Hepatocyte (in vitro differentiated cells): ENCODE measurements around the gene LRRC27. TPM values are rescaled to one million over a fixed set of nuclear protein-coding genes. Genes with fewer than 3 reads are reported as not detected.
"Not testable (repeated sequence)": the region's sequence is repeated elsewhere in the genome, so short reads cannot be mapped to it uniquely, and the experiment has no call there.

ENCODE experiments used
- DNase-seq: peaks from one replicate; pipeline ENCODE4 v3.0.0-alpha.2; 2016; ENCODE audit warnings: low spot score
- H2AFZ ChIP-seq: fragments of 200-600 bp; sonication (generic); 2 replicates; pipeline ENCODE4 v1.6.0; 2016; ENCODE audit warnings: antibody characterized with exemption, mild to moderate bottlenecking
- H3K27ac ChIP-seq: fragments of 200-600 bp; sonication (generic); 2 replicates; pipeline ENCODE4 v1.5.1; 2016; ENCODE audit warnings: mild to moderate bottlenecking
- H3K27me3 ChIP-seq: fragments of 200-600 bp; sonication (generic); 2 replicates; pipeline ENCODE4 v1.6.1; 2016
- H3K36me3 ChIP-seq: fragments of 200-600 bp; sonication (generic); replicated peaks from 2 replicates; pipeline ENCODE4 v1.5.1; 2016; ENCODE audit warnings: low read depth; ENCODE audit not compliant: insufficient read depth
- H3K4me1 ChIP-seq: fragments of 200-600 bp; sonication (generic); 2 replicates; pipeline ENCODE4 v1.5.1; 2016; ENCODE audit warnings: mild to moderate bottlenecking, moderate library complexity; ENCODE audit not compliant: insufficient read depth
- H3K4me2 ChIP-seq: fragments of 200-600 bp; sonication (generic); 2 replicates; pipeline ENCODE4 v1.6.0; 2016
- H3K4me3 ChIP-seq: fragments of 200-600 bp; sonication (generic); 2 replicates; pipeline ENCODE4 v1.5.1; 2016; ENCODE audit warnings: mild to moderate bottlenecking
- H3K79me2 ChIP-seq: fragments of 200-600 bp; sonication (generic); 2 replicates; pipeline ENCODE4 v1.6.0; 2017; ENCODE audit warnings: mild to moderate bottlenecking
- H3K9me2 ChIP-seq: fragments of 200-600 bp; sonication (generic); replicated peaks from 2 replicates; pipeline ENCODE4 v1.6.0; 2017; ENCODE audit warnings: mild to moderate bottlenecking; ENCODE audit not compliant: insufficient read depth
- H3K9me3 ChIP-seq: fragments of 200-600 bp; sonication (generic); 2 replicates; pipeline ENCODE4 v1.5.1; 2016; ENCODE audit warnings: low read depth, mild to moderate bottlenecking
- H4K20me1 ChIP-seq: fragments of 200-600 bp; sonication (generic); 2 replicates; pipeline ENCODE4 v1.6.0; 2016; ENCODE audit warnings: mild to moderate bottlenecking; ENCODE audit not compliant: insufficient read depth, poor library complexity, severe bottlenecking
- EZH2 ChIP-seq: fragments of 200-600 bp; sonication (generic); IDR thresholded peaks from 2 replicates; pipeline ENCODE4 v1.6.1; 2016; ENCODE audit warnings: antibody characterized with exemption, mild to moderate bottlenecking, borderline replicate concordance
- EZH2phosphoT487 ChIP-seq: fragments of 200-600 bp; sonication (generic); IDR thresholded peaks from one replicate; pipeline ENCODE4 v1.6.1; 2018; ENCODE audit warnings: antibody characterized with exemption, mild to moderate bottlenecking, low read depth, moderate library complexity; ENCODE audit not compliant: unreplicated experiment, severe bottlenecking
- WGBS: methylation state at CpG from one replicate; pipeline ENCODE4 v1.1.6; 2016; ENCODE audit warnings: low lambda C conversion rate; ENCODE audit errors: missing lambda C conversion rate; 5-methylcytosine and 5-hydroxymethylcytosine counted together
- polyA plus RNA-seq: library from polyadenylated mRNA; unstranded; fragments of >200 nt; fragmentation: Nextera tagmentation; extraction: Ambion mirVana; gene quantifications from 2 replicates; pipeline ENCODE4 v1.2.1, GENCODE V29; 2016
- total RNA-seq: library from RNA; depleted of rRNA; stranded (reverse); fragments of >200 nt; gene quantifications from 2 replicates; pipeline ENCODE4 v1.2.3, GENCODE V29; 2014
- TF ChIP-seq, protein P1 (sequence below): fragments of 200-600 bp; sonication (generic); IDR thresholded peaks from 2 replicates; pipeline ENCODE4 v1.5.1; 2016; ENCODE audit warnings: antibody characterized with exemption, mild to moderate bottlenecking; ENCODE audit not compliant: poor library complexity

LRRC27 gene
- total and polyA plus RNA-seq, 2 experiments from 2014 or later: 7.5 to 8.3 TPM

DNA sequence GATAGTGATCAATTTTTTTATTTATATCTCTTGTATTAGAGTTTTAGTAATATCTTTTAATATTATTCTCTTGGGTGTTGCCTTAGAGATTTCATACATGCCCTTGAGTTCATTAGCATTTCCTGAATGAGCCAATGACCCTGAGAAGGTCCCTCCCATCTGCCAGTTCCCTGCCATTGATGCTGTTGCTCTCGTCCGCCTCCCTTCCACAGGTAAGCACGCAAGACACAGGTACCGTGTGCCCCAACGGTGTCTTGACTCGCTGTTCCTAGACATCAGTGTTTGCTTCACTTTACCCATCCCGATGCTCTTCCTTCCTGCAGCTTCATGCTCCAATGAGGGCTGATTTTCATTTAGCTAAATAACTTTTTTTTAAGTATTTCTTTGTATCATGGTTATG is 45.3 kb downstream of the LRRC27 start:
- WGBS: 92% methylated on average over 7 of the region's 7 CpGs
- Histone ChIP-seq H3K4me3 (no peak overlapping the region), H3K4me1 (no peaks in the 10 kb centered on the region), H3K79me2 (no peaks in the 10 kb centered on the region), H3K4me2 (no peak overlapping the region), H2AFZ (no peak overlapping the region), H3K9me2 (no peaks in the 10 kb centered on the region), H3K9me3 (no peaks in the 10 kb centered on the region), H3K36me3 (no peaks in the 10 kb centered on the region), H3K27ac (no peak overlapping the region), H3K27me3 (no peaks in the 10 kb centered on the region), H4K20me1 (no peaks in the 10 kb centered on the region)
- DNase-seq: no peak
- TF ChIP-seq EZH2phosphoT487 (no peak), EZH2 (no peak)
- TF ChIP-seq, protein P1, sequence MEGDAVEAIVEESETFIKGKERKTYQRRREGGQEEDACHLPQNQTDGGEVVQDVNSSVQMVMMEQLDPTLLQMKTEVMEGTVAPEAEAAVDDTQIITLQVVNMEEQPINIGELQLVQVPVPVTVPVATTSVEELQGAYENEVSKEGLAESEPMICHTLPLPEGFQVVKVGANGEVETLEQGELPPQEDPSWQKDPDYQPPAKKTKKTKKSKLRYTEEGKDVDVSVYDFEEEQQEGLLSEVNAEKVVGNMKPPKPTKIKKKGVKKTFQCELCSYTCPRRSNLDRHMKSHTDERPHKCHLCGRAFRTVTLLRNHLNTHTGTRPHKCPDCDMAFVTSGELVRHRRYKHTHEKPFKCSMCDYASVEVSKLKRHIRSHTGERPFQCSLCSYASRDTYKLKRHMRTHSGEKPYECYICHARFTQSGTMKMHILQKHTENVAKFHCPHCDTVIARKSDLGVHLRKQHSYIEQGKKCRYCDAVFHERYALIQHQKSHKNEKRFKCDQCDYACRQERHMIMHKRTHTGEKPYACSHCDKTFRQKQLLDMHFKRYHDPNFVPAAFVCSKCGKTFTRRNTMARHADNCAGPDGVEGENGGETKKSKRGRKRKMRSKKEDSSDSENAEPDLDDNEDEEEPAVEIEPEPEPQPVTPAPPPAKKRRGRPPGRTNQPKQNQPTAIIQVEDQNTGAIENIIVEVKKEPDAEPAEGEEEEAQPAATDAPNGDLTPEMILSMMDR: no peak

DNA sequence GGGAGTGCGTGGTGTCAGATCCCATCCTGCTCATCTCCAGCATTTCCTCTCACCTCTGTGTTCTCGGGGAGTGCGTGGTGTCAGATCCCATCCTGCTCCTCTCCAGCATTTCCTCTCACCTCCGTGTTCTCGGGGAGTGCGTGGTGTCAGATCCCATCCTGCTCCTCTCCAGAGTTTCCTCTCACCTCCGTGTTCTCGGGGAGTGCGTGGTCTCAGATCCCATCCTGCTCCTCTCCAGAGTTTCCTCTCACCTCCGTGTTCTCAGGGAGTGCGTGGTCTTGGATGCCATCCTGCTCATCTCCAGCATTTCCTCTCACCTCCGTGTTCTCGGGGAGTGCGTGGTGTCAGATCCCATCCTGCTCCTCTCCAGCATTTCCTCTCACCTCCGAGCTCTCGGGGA is 47.0 kb downstream of the LRRC27 start:
- not testable (repeated sequence) for H3K9me3 ChIP-seq
- WGBS: 72% methylated on average over 9 of the region's 16 CpGs

DNA sequence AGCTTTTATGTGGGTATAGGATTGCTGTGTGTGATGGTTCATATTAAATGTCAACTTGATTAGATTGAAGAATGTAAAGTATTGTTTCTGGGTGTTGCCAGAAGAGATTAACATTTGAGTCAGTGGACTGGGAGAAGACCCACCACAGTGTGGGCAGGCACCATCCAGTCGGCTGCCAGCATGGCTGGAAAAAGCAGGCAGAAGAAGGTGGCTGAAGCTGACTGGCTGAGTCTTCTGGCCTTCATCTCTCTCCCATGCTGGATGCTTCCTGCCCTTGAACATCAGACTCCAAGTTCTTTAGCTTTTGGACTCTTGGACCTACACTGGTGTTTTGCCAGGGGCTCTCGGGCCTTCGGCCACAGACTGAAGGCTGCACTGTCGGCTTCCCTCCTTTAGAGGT is 49.0 kb downstream of the LRRC27 start:
- not testable (repeated sequence) for H2AFZ ChIP-seq, H4K20me1 ChIP-seq, H3K79me2 ChIP-seq, H3K9me2 ChIP-seq, H3K9me3 ChIP-seq, H3K4me3 ChIP-seq, DNase-seq, H3K27ac ChIP-seq, H3K4me1 ChIP-seq, H3K27me3 ChIP-seq, H3K4me2 ChIP-seq, H3K36me3 ChIP-seq
- WGBS: 92% methylated on average over 4 of the region's 4 CpGs

More for the DNA sequence above, 47.0 kb downstream of the LRRC27 start:
- not testable (repeated sequence) for H4K20me1 ChIP-seq, H3K9me2 ChIP-seq, H3K4me1 ChIP-seq, H3K36me3 ChIP-seq, H3K79me2 ChIP-seq, H3K27me3 ChIP-seq, H3K27ac ChIP-seq, H3K4me2 ChIP-seq, H3K4me3 ChIP-seq, DNase-seq, H2AFZ ChIP-seq

DNA sequence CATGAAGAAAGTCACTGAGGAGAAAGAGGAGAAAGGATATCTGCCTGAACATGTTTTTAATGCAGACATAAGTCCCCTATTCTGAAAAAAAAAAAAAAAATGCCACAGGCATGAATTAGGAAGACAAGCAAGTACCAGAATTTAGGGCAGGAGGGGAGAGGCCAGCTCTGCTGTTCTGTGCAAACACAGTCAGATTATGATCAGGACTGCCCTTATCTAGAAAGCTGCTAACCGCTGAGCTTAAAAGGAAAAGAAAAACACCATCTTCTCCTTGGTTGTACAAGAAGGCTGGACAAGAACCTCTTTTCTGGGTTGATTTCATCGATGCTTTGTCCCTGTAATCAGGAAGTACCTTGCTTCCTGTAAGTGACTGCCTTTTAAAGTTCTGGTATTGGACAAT is 49.7 kb downstream of the LRRC27 start:
- TF ChIP-seq EZH2: no peak
- TF ChIP-seq, protein P1: no peak
- no peak for TF ChIP-seq EZH2phosphoT487
- Histone ChIP-seq H3K9me3 (no peaks in the 10 kb centered on the region), H3K4me2 (no peak overlapping the region), H2AFZ (no peak overlapping the region), H3K4me3 (no peak overlapping the region), H4K20me1 (no peaks in the 10 kb centered on the region), H3K79me2 (no peaks in the 10 kb centered on the region), H3K27me3 (no peaks in the 10 kb centered on the region), H3K4me1 (peaks cover 5% of the 10 kb centered on the region), H3K9me2 (no peaks in the 10 kb centered on the region), H3K36me3 (no peaks in the 10 kb centered on the region), H3K27ac (no peak overlapping the region)
- DNase-seq: no peak
- WGBS: 64% methylated on average over 2 of the region's 2 CpGs
